HepG2 (cell line): ENCODE measurements around the gene MFAP2. TPM values are rescaled to one million over a fixed set of nuclear protein-coding genes. Genes with fewer than 3 reads are reported as not detected.
"Not testable (repeated sequence)": the region's sequence is repeated elsewhere in the genome, so short reads cannot be mapped to it uniquely, and the experiment has no call there.

Experiments used
- ATAC-seq: fragments of 200-7000 bp; cut with Tn5 transposase; 3 replicates; pipeline ENCODE4 v1.9.1; 2020; ENCODE audit warnings: mild to moderate bottlenecking, moderate library complexity
- BruUV-seq: library from RNA; stranded (reverse); fragments of 400-500 nt; replicated peaks from 2 replicates; lab custom pipeline; 2021; lab: Mats Ljungman, UMichigan
- CTCF ChIA-PET: fragments of 300-600 bp; formaldehyde crosslinking; extraction: SDS; loops from one replicate; lab custom pipeline; 2021; ENCODE audit warnings: low total read pairs, inconsistent platforms, low intra/inter-chr PET ratio; lab: Yijun Ruan, JAX
- POLR2A ChIA-PET: fragments of 350-600 bp; sonication (Branson Sonifier 250); formaldehyde crosslinking; loops from one replicate; lab custom pipeline; 2020; ENCODE audit warnings: antibody characterized with exemption, inconsistent platforms; lab: Yijun Ruan, JAX
- DNase-seq: peaks from one replicate; pipeline ENCODE4 v3.0.0-alpha.2; 2015; ENCODE audit warnings: low spot score
- FAIRE-seq: peaks from 3 replicates; lab custom pipeline; 2011; peaks lifted over from hg19 to GRCh38; lab: Jason Lieb, UNC
- H2AFZ ChIP-seq: one replicate; pipeline ENCODE4 v1.6.1; 2011; ENCODE audit warnings: low read length, inconsistent platforms
- H3K27ac ChIP-seq: fragments of 300-600 bp; 3 replicates; pipeline ENCODE4 v1.8.0; 2011; ENCODE audit warnings: mixed run types, mild to moderate bottlenecking, mixed read lengths, low read length, inconsistent platforms; ENCODE audit not compliant: insufficient read depth; ENCODE audit errors: extremely low read length
- H3K27me3 ChIP-seq, 2 experiments: fragments of 200-600 bp in 1 of 2; 2 replicates in 1 of 2; 3 replicates in 1 of 2; pipeline versions ENCODE4 v1.6.0 to v1.8.0; 2011; ENCODE audit warnings: low read length in 2 of 2, mild to moderate bottlenecking in 2 of 2, moderate library complexity in 2 of 2, inconsistent platforms in 1 of 2; ENCODE audit not compliant: insufficient read depth in 2 of 2, control insufficient read depth in 1 of 2
- H3K36me3 ChIP-seq, 2 experiments: fragments of 200-600 bp in 1 of 2; replicated peaks in 1 of 2; 2 replicates in 1 of 2; 3 replicates in 1 of 2; pipeline versions ENCODE4 v1.5.1 to v1.8.0; 2011; ENCODE audit warnings: low read length in 2 of 2, inconsistent platforms in 1 of 2; ENCODE audit not compliant: insufficient read depth in 2 of 2, control insufficient read depth in 1 of 2
- H3K4me1 ChIP-seq: 2 replicates; pipeline ENCODE4 v1.5.1; 2012; ENCODE audit warnings: low read length, inconsistent platforms; ENCODE audit not compliant: insufficient read depth
- H3K4me2 ChIP-seq: 2 replicates; pipeline ENCODE4 v1.6.0; 2011; ENCODE audit warnings: low read depth, low read length, inconsistent platforms
- H3K4me3 ChIP-seq, 3 experiments: fragments of 200-600 bp in 1 of 3; sonication (generic), shearing (Covaris generic) in 1 of 3; replicated peaks in 1 of 3; 2 replicates each; pipeline ENCODE4 v1.5.1; 2011 to 2016; ENCODE audit warnings: low read length in 3 of 3, inconsistent platforms in 2 of 3, low read depth in 2 of 3, mild to moderate bottlenecking in 2 of 3, control low read depth in 1 of 3, mixed read lengths in 1 of 3; ENCODE audit not compliant: insufficient read depth in 1 of 3
- H3K79me2 ChIP-seq: one replicate; pipeline ENCODE4 v1.6.1; 2011; ENCODE audit warnings: low read length, inconsistent platforms; ENCODE audit not compliant: insufficient read depth
- H3K9ac ChIP-seq: 2 replicates; pipeline ENCODE4 v1.6.0; 2011; ENCODE audit warnings: mild to moderate bottlenecking, low read depth, low read length, inconsistent platforms; ENCODE audit not compliant: insufficient read depth
- H3K9me3 ChIP-seq: 2 replicates; pipeline ENCODE4 v1.5.1; 2012; ENCODE audit warnings: mild to moderate bottlenecking, low read length
- H4K20me1 ChIP-seq: 2 replicates; pipeline ENCODE4 v1.6.0; 2011; ENCODE audit warnings: inconsistent platforms, mild to moderate bottlenecking, low read length, moderate library complexity; ENCODE audit not compliant: insufficient read depth
- ARHGAP35 ChIP-seq: sonication (generic); formaldehyde crosslinking; IDR thresholded peaks from 2 replicates; pipeline ENCODE4 v1.9.0; 2022; ENCODE audit warnings: mild to moderate bottlenecking, inconsistent platforms, moderate library complexity, missing genetic modification reagents, borderline replicate concordance
- BRD4 ChIP-seq: sonication (generic); formaldehyde crosslinking; IDR thresholded peaks from 2 replicates; pipeline ENCODE4 v1.4.0; 2020; ENCODE audit warnings: missing genetic modification reagents
- GABPA ChIP-seq, 2 experiments: IDR thresholded peaks; 2 replicates each; pipeline ENCODE4 v1.6.1; 2011 to 2016; ENCODE audit warnings: low read depth in 2 of 2, low read length in 1 of 2, missing biosample characterization in 1 of 2, missing genetic modification characterization in 1 of 2
- HNRNPK ChIP-seq: fragments of 200-400 bp; formaldehyde crosslinking; IDR thresholded peaks from 2 replicates; pipeline ENCODE4 v1.6.1; 2018; ENCODE audit warnings: low read length, low read depth, moderate library complexity, mild to moderate bottlenecking; ENCODE audit not compliant: poor library complexity, severe bottlenecking
- MEF2D ChIP-seq: sonication (generic); formaldehyde crosslinking; IDR thresholded peaks from 2 replicates; pipeline ENCODE4 v1.5.1; 2020; ENCODE audit warnings: mild to moderate bottlenecking, missing genetic modification reagents
- RNF2 ChIP-seq: fragments of 450-650 bp; conservative IDR thresholded peaks from 2 replicates; pipeline ENCODE4 v1.6.1; 2016; ENCODE audit warnings: low read depth
- ZBTB25 ChIP-seq: IDR thresholded peaks from 2 replicates; pipeline ENCODE4 v1.6.1; 2018; ENCODE audit warnings: missing genetic modification reagents
- ZBTB33 ChIP-seq: sonication (generic); formaldehyde crosslinking; IDR thresholded peaks from 2 replicates; pipeline ENCODE4 v1.4.0; 2020; ENCODE audit warnings: missing genetic modification reagents
- ZBTB43 ChIP-seq: sonication (generic); formaldehyde crosslinking; conservative IDR thresholded peaks from 2 replicates; pipeline ENCODE4 v1.4.0; 2020; ENCODE audit warnings: missing genetic modification reagents
- ZNF446 ChIP-seq: sonication (generic); formaldehyde crosslinking; IDR thresholded peaks from 2 replicates; pipeline ENCODE4 v1.5.0; 2020; ENCODE audit warnings: mild to moderate bottlenecking, missing genetic modification reagents
- WGBS: methylation state at CpG from one replicate; pipeline ENCODE4 v1.1.6; 2017; ENCODE audit warnings: low lambda C conversion rate; 5-methylcytosine and 5-hydroxymethylcytosine counted together
- in situ Hi-C: cut with HindIII; loops from 2 replicates; pipeline ENCODE4 v1.10.0; 2017; ENCODE audit warnings: low pct_unique_long_range_greater_than_20kb; ENCODE audit not compliant: extremely low pct_ligation_motif_present
- intact Hi-C: fragments of 100-400 bp; cut with micrococcal nuclease; formaldehyde crosslinking; loops from one replicate; pipeline ENCODE4 v1.10.0; 2022; ENCODE audit not compliant: unreplicated experiment
- polyA plus RNA-seq, 8 experiments: library from polyadenylated mRNA; depleted of rRNA in 3 of 8; stranded (reverse) in 7 of 8; unstranded in 1 of 8; fragments of >200 nt; fragmentation: Illumina TruSeq in 4 of 8; extraction: Trizol in 4 of 8; gene quantifications; 2 replicates each; pipeline versions ENCODE4 v1.2.1 to v1.2.3, GENCODE V29; 2011 to 2016; ENCODE audit warnings: low read depth in 4 of 8, missing spikeins in 1 of 8, mixed read lengths in 1 of 8; ENCODE audit not compliant: insufficient read depth in 1 of 8
- total RNA-seq, 5 experiments: library from RNA; depleted of rRNA; stranded (reverse); fragments of >200 nt; fragmentation: Illumina TruSeq; extraction: Trizol; gene quantifications; 2 replicates each; pipeline ENCODE4 v1.2.3, GENCODE V29; 2016; ENCODE audit warnings: low read depth in 1 of 5

The MFAP2 gene
- total and polyA plus RNA-seq, 2 of the 13 experiments (the other 11 are each of a cell fraction or from before 2014, with no cell fraction given), result 1.1 to 1.4 TPM

GRCh38 chr1:16948282-16948891, 32.0 kb downstream of the MFAP2 start:
- H3K27me3 ChIP-seq, H3K36me3 ChIP-seq, BruUV-seq, H3K9ac ChIP-seq, H4K20me1 ChIP-seq, H3K4me2 ChIP-seq, H2AFZ ChIP-seq, CTCF ChIA-PET, ATAC-seq, FAIRE-seq, in situ Hi-C loops, H3K4me1 ChIP-seq, H3K4me3 ChIP-seq, H3K9me3 ChIP-seq, DNase-seq, intact Hi-C loops, H3K79me2 ChIP-seq, H3K27ac ChIP-seq: not testable (repeated sequence)
- WGBS, result 87% methylated on average over 20 of the region's 26 CpGs
- TF ChIP-seq ZBTB33 (CRISPR knock-in tag), result 0 out of 2 replicates have a peak, but pooled peaks have one; percentile 18
- POLR2A ChIA-PET, result interaction anchor here (0.6 kb wide), 1 partner anchor 103 kb away, joined by 3 read pairs; no protein-coding TSS in a partner anchor

GRCh38 chr1:16946646-16947045, 33.8 kb downstream of the MFAP2 start:
- Histone ChIP-seq H2AFZ (no peak overlapping the region), H3K4me1 (no peaks in the 10 kb centered on the region), H3K27me3 (no peaks in the 10 kb centered on the region), H3K36me3 (no peaks in the 10 kb centered on the region), H3K4me3 (no peak overlapping the region), H4K20me1 (no peaks in the 10 kb centered on the region)
- intact Hi-C loops, result no loop called here
- ChIA-PET POLR2A (no interaction called here), CTCF (no interaction called here)
- DNase-seq (no peak), ATAC-seq (no peak)
- in situ Hi-C loops, result no loop called here
- no TSS peak for BruUV-seq
- no peak for TF ChIP-seq RNF2
- TF ChIP-seq BRD4, result no peak
- no peak for TF ChIP-seq GABPA (IDR thresholded peaks at IDR 0.05; ENCODE audit: low read depth, low read length)
- no peak for TF ChIP-seq GABPA (CRISPR knock-in tag; IDR thresholded peaks at IDR 0.05; ENCODE audit: low read depth)
- TF ChIP-seq ZBTB25 (CRISPR knock-in tag), result no peak
- no peak for TF ChIP-seq HNRNPK
- no peak for TF ChIP-seq MEF2D (CRISPR knock-in tag)
- no peak for TF ChIP-seq ZNF446 (CRISPR knock-in tag)
- TF ChIP-seq ZBTB43 (CRISPR knock-in tag), result no peak
- no peak for TF ChIP-seq ARHGAP35
- TF ChIP-seq, all 625 proteins: peak for 0
- FAIRE-seq, result no peak
- Histone ChIP-seq H3K79me2 (no peaks in the 10 kb centered on the region), H3K27ac (no peak overlapping the region), H3K4me2 (no peak overlapping the region), H3K9me3 (no peaks in the 10 kb centered on the region), H3K9ac (no peak overlapping the region)
- WGBS, result 86% methylated on average over 18 of the region's 19 CpGs
